DOHH2 (cell line): ENCODE measurements around the gene SPON2.

Experiments
- H3F3A ChIP-seq: fragments of 200-600 bp; sonication (generic), shearing (Covaris generic); 2 replicates; pipeline ENCODE4 v1.6.0; 2016; ENCODE audit warnings: antibody characterized with exemption, mild to moderate bottlenecking; ENCODE audit not compliant: control insufficient read depth, insufficient read depth
- H3K27ac ChIP-seq: fragments of 200-600 bp; sonication (generic); 2 replicates; pipeline ENCODE4 v1.5.1; 2014; ENCODE audit warnings: low read depth, mild to moderate bottlenecking, low read length, moderate library complexity
- H3K27me3 ChIP-seq: fragments of 200-600 bp; sonication (generic); 2 replicates; pipeline ENCODE4 v1.6.1; 2014; ENCODE audit warnings: mild to moderate bottlenecking, low read length, mixed read lengths; ENCODE audit not compliant: control insufficient read depth
- H3K36me3 ChIP-seq: fragments of 200-600 bp; sonication (generic); 2 replicates; pipeline ENCODE4 v1.6.1; 2014; ENCODE audit warnings: mild to moderate bottlenecking, low read length, moderate library complexity, mixed read lengths; ENCODE audit not compliant: control insufficient read depth
- H3K4me1 ChIP-seq: fragments of 200-600 bp; sonication (generic); 2 replicates; pipeline ENCODE4 v1.6.1; 2014; ENCODE audit warnings: mild to moderate bottlenecking, low read length, mixed read lengths; ENCODE audit not compliant: control insufficient read depth
- H3K4me2 ChIP-seq: fragments of 200-600 bp; sonication (generic); 2 replicates; pipeline ENCODE4 v1.6.0; 2014; ENCODE audit warnings: mild to moderate bottlenecking, low read length, moderate library complexity
- H3K4me3 ChIP-seq: fragments of 200-600 bp; sonication (generic); 2 replicates; pipeline ENCODE4 v1.5.1; 2014; ENCODE audit warnings: mild to moderate bottlenecking, low read length, mixed read lengths
- H3K79me2 ChIP-seq: fragments of 200-600 bp; sonication (generic); 2 replicates; pipeline ENCODE4 v1.6.1; 2014; ENCODE audit warnings: mild to moderate bottlenecking, low read length, mixed read lengths; ENCODE audit not compliant: control insufficient read depth
- H3K9me2 ChIP-seq: fragments of 200-600 bp; sonication (generic); replicated peaks from 2 replicates; pipeline ENCODE4 v1.6.1; 2014; ENCODE audit warnings: mild to moderate bottlenecking, low read length, mixed read lengths; ENCODE audit not compliant: control insufficient read depth
- H3K9me3 ChIP-seq: fragments of 200-600 bp; sonication (generic); 2 replicates; pipeline ENCODE4 v1.6.1; 2014; ENCODE audit warnings: antibody characterized with exemption, low read length, mixed read lengths; ENCODE audit not compliant: control insufficient read depth, insufficient read depth
- H4K20me1 ChIP-seq: fragments of 200-600 bp; sonication (generic); 2 replicates; pipeline ENCODE4 v1.6.0; 2014; ENCODE audit warnings: low read depth, mild to moderate bottlenecking, antibody characterized with exemption, low read length, moderate library complexity; ENCODE audit not compliant: control insufficient read depth, insufficient read depth
- EZH2phosphoT487 ChIP-seq: fragments of 200-600 bp; sonication (generic); IDR thresholded peaks from 2 replicates; pipeline ENCODE4 v1.6.1; 2017; ENCODE audit warnings: borderline replicate concordance, mild to moderate bottlenecking, antibody characterized with exemption, low read length, moderate library complexity, mixed read lengths
- TF ChIP-seq, protein P1 (sequence below): fragments of 200-600 bp; sonication (generic); IDR thresholded peaks from one replicate; pipeline ENCODE4 v1.5.1; 2014; ENCODE audit warnings: antibody characterized with exemption, mild to moderate bottlenecking, low read depth, low read length; ENCODE audit not compliant: poor library complexity, severe bottlenecking

SPON2 gene

DNA sequence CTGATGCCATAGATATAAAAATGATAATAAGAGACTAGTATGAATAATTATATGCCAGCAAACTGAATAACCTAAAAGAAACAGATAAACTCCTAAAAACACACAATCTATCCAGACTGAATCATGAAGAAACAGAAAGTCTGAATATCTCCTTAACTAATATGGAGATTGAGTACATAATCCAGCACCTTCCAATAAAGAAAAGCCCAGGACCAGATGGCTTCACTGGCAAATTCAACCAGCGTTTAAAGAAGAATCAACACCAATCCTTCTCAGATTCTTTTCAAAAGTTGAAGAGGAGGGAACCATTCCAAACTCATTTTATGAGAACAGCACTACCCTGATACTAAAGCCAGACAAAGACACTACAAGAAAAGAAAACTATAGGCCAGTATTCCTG, 32.5 kb downstream of the SPON2 start:
- H4K20me1 ChIP-seq: no peaks in the 10 kb centered on the region
- peaks cover 8% of the 10 kb centered on the region for H3K27me3 ChIP-seq
- H3K9me3 ChIP-seq: no peaks in the 10 kb centered on the region
- no peak overlapping the region for H3K27ac ChIP-seq
- no peak overlapping the region for H3K4me2 ChIP-seq
- H3K79me2 ChIP-seq: no peaks in the 10 kb centered on the region
- H3K9me2 ChIP-seq: no peaks in the 10 kb centered on the region
- H3K36me3 ChIP-seq: no peaks in the 10 kb centered on the region
- H3K4me1 ChIP-seq: peaks cover 7% of the 10 kb centered on the region
- H3F3A ChIP-seq: no peaks in the 10 kb centered on the region
- no peak for TF ChIP-seq EZH2phosphoT487
- TF ChIP-seq, protein P1, sequence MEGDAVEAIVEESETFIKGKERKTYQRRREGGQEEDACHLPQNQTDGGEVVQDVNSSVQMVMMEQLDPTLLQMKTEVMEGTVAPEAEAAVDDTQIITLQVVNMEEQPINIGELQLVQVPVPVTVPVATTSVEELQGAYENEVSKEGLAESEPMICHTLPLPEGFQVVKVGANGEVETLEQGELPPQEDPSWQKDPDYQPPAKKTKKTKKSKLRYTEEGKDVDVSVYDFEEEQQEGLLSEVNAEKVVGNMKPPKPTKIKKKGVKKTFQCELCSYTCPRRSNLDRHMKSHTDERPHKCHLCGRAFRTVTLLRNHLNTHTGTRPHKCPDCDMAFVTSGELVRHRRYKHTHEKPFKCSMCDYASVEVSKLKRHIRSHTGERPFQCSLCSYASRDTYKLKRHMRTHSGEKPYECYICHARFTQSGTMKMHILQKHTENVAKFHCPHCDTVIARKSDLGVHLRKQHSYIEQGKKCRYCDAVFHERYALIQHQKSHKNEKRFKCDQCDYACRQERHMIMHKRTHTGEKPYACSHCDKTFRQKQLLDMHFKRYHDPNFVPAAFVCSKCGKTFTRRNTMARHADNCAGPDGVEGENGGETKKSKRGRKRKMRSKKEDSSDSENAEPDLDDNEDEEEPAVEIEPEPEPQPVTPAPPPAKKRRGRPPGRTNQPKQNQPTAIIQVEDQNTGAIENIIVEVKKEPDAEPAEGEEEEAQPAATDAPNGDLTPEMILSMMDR: no peak
- no peak overlapping the region for H3K4me3 ChIP-seq

- Histone ChIP-seq H3F3A (no peaks in the 10 kb centered on the region), H3K9me3 (no peaks in the 10 kb centered on the region), H3K27ac (no peak overlapping the region), H3K27me3 (peaks cover 8% of the 10 kb centered on the region), H3K36me3 (no peaks in the 10 kb centered on the region), H3K4me1 (peaks cover 15% of the 10 kb centered on the region), H3K9me2 (no peaks in the 10 kb centered on the region), H4K20me1 (no peaks in the 10 kb centered on the region), H3K79me2 (no peaks in the 10 kb centered on the region), H3K4me2 (no peak overlapping the region), H3K4me3 (no peak overlapping the region)
- TF ChIP-seq, protein P1: no peak
These were observed 34.5 kb downstream of the SPON2 start for GRCh38 chr4:1137850-1138249.

- Histone ChIP-seq H3K4me1 (peaks cover 15% of the 10 kb centered on the region), H3K9me2 (no peaks in the 10 kb centered on the region), H3K4me2 (no peak overlapping the region), H3K27ac (no peak overlapping the region), H3K4me3 (no peak overlapping the region), H3F3A (no peaks in the 10 kb centered on the region), H3K9me3 (no peaks in the 10 kb centered on the region), H3K27me3 (peaks cover 5% of the 10 kb centered on the region), H4K20me1 (no peaks in the 10 kb centered on the region), H3K36me3 (no peaks in the 10 kb centered on the region), H3K79me2 (no peaks in the 10 kb centered on the region)
- TF ChIP-seq, protein P1: no peak
- TF ChIP-seq EZH2phosphoT487: no peak
These were observed 35.2 kb downstream of the SPON2 start for GRCh38 chr4:1137063-1137776.
